HEK293 (cell line): ENCODE measurements around the gene ABHD14A.

Experiments used
- CTCF ChIA-PET: fragments of 350-600 bp; formaldehyde crosslinking; extraction: SDS; loops from one replicate; lab custom pipeline; 2021; ENCODE audit warnings: antibody characterized with exemption; lab: Yijun Ruan, JAX
- POLR2A ChIA-PET: fragments of 300-600 bp; formaldehyde crosslinking; extraction: SDS; loops from one replicate; lab custom pipeline; 2020; ENCODE audit warnings: antibody characterized with exemption, inconsistent platforms; lab: Yijun Ruan, JAX
- H3K27ac ChIP-seq: fragments of 200-500 bp; sonication (Bioruptor generic); 2 replicates; pipeline ENCODE4 v1.5.1; 2014; ENCODE audit warnings: low read depth, low read length, control low read depth, inconsistent platforms; ENCODE audit errors: extremely low read depth
- H3K36me3 ChIP-seq, 2 experiments: fragments of 200-500 bp in 1 of 2; sonication (Bioruptor generic) in 1 of 2; 1 replicate in 1 of 2; 2 replicates in 1 of 2; pipeline ENCODE4 v1.5.1; 2014 to 2017; ENCODE audit warnings: inconsistent platforms in 2 of 2, low read length in 2 of 2; ENCODE audit not compliant: control insufficient read depth in 2 of 2, insufficient read depth in 1 of 2
- H3K4me1 ChIP-seq: fragments of 200-500 bp; sonication (Bioruptor generic); 2 replicates; pipeline ENCODE4 v1.5.1; 2014; ENCODE audit warnings: mild to moderate bottlenecking, low read length, inconsistent platforms; ENCODE audit not compliant: control insufficient read depth, insufficient read depth
- H3K4me3 ChIP-seq: 2 replicates; pipeline ENCODE4 v1.5.1; 2011; ENCODE audit warnings: low read depth, mild to moderate bottlenecking, control low read depth, low read length, moderate library complexity
- H3K9me3 ChIP-seq: fragments of 200-500 bp; sonication (Bioruptor generic); 2 replicates; pipeline ENCODE4 v1.5.1; 2014; ENCODE audit warnings: low read depth, low read length, inconsistent platforms; ENCODE audit not compliant: control insufficient read depth, insufficient read depth
- GLIS2 ChIP-seq: fragments of 450-650 bp; formaldehyde crosslinking; IDR thresholded peaks from 2 replicates; pipeline ENCODE4 v1.5.1; 2016; ENCODE audit warnings: missing biosample characterization, missing genetic modification characterization
- HOXC10 ChIP-seq: sonication (generic); formaldehyde crosslinking; IDR thresholded peaks from 2 replicates; pipeline ENCODE4 v1.8.1; 2023; ENCODE audit warnings: mild to moderate bottlenecking, missing genetic modification reagents
- KLF1 ChIP-seq: fragments of 450-650 bp; formaldehyde crosslinking; IDR thresholded peaks from 2 replicates; pipeline ENCODE4 v1.5.1; 2016; ENCODE audit warnings: missing biosample characterization, missing genetic modification characterization
- KLF16 ChIP-seq: fragments of 450-650 bp; formaldehyde crosslinking; IDR thresholded peaks from 2 replicates; pipeline ENCODE4 v1.5.1; 2017; ENCODE audit warnings: missing biosample characterization, missing genetic modification characterization
- KLF8 ChIP-seq: fragments of 450-650 bp; formaldehyde crosslinking; IDR thresholded peaks from 2 replicates; pipeline ENCODE4 v1.5.1; 2016; ENCODE audit warnings: missing biosample characterization, missing genetic modification characterization
- MYNN ChIP-seq: fragments of 450-650 bp; formaldehyde crosslinking; IDR thresholded peaks from 2 replicates; pipeline ENCODE4 v1.5.1; 2016; ENCODE audit warnings: missing biosample characterization, missing genetic modification characterization, borderline replicate concordance
- PATZ1 ChIP-seq: fragments of 450-650 bp; formaldehyde crosslinking; IDR thresholded peaks from 2 replicates; pipeline ENCODE4 v1.5.1; 2016; ENCODE audit warnings: missing biosample characterization, missing genetic modification characterization
- PRDM1 ChIP-seq: fragments of 450-650 bp; formaldehyde crosslinking; IDR thresholded peaks from 2 replicates; pipeline ENCODE4; 2016; ENCODE audit warnings: missing biosample characterization, missing genetic modification characterization
- SCRT2 ChIP-seq: fragments of 450-650 bp; formaldehyde crosslinking; IDR thresholded peaks from 2 replicates; pipeline ENCODE4 v1.5.1; 2016; ENCODE audit warnings: missing biosample characterization, missing genetic modification characterization
- SP2 ChIP-seq: fragments of 450-650 bp; formaldehyde crosslinking; IDR thresholded peaks from 2 replicates; pipeline ENCODE4 v1.5.1; 2016; ENCODE audit warnings: missing biosample characterization, missing genetic modification characterization
- SP7 ChIP-seq: fragments of 450-650 bp; formaldehyde crosslinking; IDR thresholded peaks from 2 replicates; pipeline ENCODE4 v1.5.1; 2016; ENCODE audit warnings: missing biosample characterization, missing genetic modification characterization
- WT1 ChIP-seq: fragments of 450-650 bp; formaldehyde crosslinking; IDR thresholded peaks from 2 replicates; pipeline ENCODE4 v1.5.1; 2016; ENCODE audit warnings: missing biosample characterization, missing genetic modification characterization
- ZBTB17 ChIP-seq: fragments of 450-650 bp; formaldehyde crosslinking; IDR thresholded peaks from 2 replicates; pipeline ENCODE4 v1.5.1; 2016; ENCODE audit warnings: missing biosample characterization, missing genetic modification characterization
- ZBTB20 ChIP-seq: fragments of 450-650 bp; formaldehyde crosslinking; IDR thresholded peaks from 2 replicates; pipeline ENCODE4 v1.5.1; 2016; ENCODE audit warnings: missing biosample characterization, missing genetic modification characterization
- ZEB2 ChIP-seq: fragments of 450-650 bp; formaldehyde crosslinking; IDR thresholded peaks from 2 replicates; pipeline ENCODE4 v1.5.1; 2016; ENCODE audit warnings: missing biosample characterization, missing genetic modification characterization
- ZNF10 ChIP-seq: fragments of 450-650 bp; formaldehyde crosslinking; IDR thresholded peaks from 2 replicates; pipeline ENCODE4 v1.5.1; 2017; ENCODE audit warnings: missing biosample characterization, missing genetic modification characterization
- ZNF157 ChIP-seq: fragments of 450-650 bp; formaldehyde crosslinking; IDR thresholded peaks from 2 replicates; pipeline ENCODE4 v1.5.1; 2016; ENCODE audit warnings: missing biosample characterization, missing genetic modification characterization
- ZNF211 ChIP-seq: fragments of 450-650 bp; formaldehyde crosslinking; IDR thresholded peaks from 2 replicates; pipeline ENCODE4 v1.5.1; 2016; ENCODE audit warnings: low read depth, missing biosample characterization, missing genetic modification characterization
- ZNF24 ChIP-seq: fragments of 450-650 bp; formaldehyde crosslinking; IDR thresholded peaks from 2 replicates; pipeline ENCODE4 v1.5.1; 2016; ENCODE audit warnings: missing biosample characterization, missing genetic modification characterization
- ZNF248 ChIP-seq: fragments of 450-650 bp; formaldehyde crosslinking; IDR thresholded peaks from 2 replicates; pipeline ENCODE4 v1.5.1; 2017; ENCODE audit warnings: missing biosample characterization, missing genetic modification characterization
- ZNF274 ChIP-seq, 2 experiments: fragments of 200-500 bp in 1 of 2; fragments of 450-650 bp in 1 of 2; sonication (Bioruptor generic) in 1 of 2; formaldehyde crosslinking in 1 of 2; IDR thresholded peaks; 2 replicates each; pipeline versions ENCODE4 v1.5.1 to v1.6.1; 2014 to 2016; ENCODE audit warnings: borderline replicate concordance in 1 of 2, inconsistent platforms in 1 of 2, low read length in 1 of 2, missing biosample characterization in 1 of 2, missing genetic modification characterization in 1 of 2
- ZNF362 ChIP-seq: fragments of 450-650 bp; formaldehyde crosslinking; IDR thresholded peaks from 2 replicates; pipeline ENCODE4 v1.5.1; 2016; ENCODE audit warnings: missing biosample characterization, missing genetic modification characterization
- ZNF37A ChIP-seq: fragments of 450-650 bp; IDR thresholded peaks from 2 replicates; pipeline ENCODE4 v1.5.1; 2018; ENCODE audit warnings: missing biosample characterization, missing genetic modification characterization
- ZNF433 ChIP-seq: fragments of 450-650 bp; formaldehyde crosslinking; IDR thresholded peaks from 2 replicates; pipeline ENCODE4 v1.5.1; 2016; ENCODE audit warnings: missing biosample characterization, missing genetic modification characterization, low read depth
- ZNF501 ChIP-seq: fragments of 450-650 bp; formaldehyde crosslinking; IDR thresholded peaks from 2 replicates; pipeline ENCODE4 v1.5.1; 2016; ENCODE audit warnings: missing biosample characterization, missing genetic modification characterization
- ZNF580 ChIP-seq: fragments of 450-650 bp; formaldehyde crosslinking; IDR thresholded peaks from 2 replicates; pipeline ENCODE4 v1.5.1; 2016; ENCODE audit warnings: missing biosample characterization, missing genetic modification characterization
- ZNF623 ChIP-seq: fragments of 450-650 bp; formaldehyde crosslinking; IDR thresholded peaks from 2 replicates; pipeline ENCODE4 v1.5.1; 2016; ENCODE audit warnings: missing biosample characterization, missing genetic modification characterization
- ZNF660 ChIP-seq: fragments of 450-650 bp; IDR thresholded peaks from 2 replicates; pipeline ENCODE4 v1.5.1; 2018; ENCODE audit warnings: missing biosample characterization, mild to moderate bottlenecking, missing genetic modification characterization
- ZNF777 ChIP-seq: fragments of 450-650 bp; formaldehyde crosslinking; IDR thresholded peaks from 2 replicates; pipeline ENCODE4 v1.5.1; 2017; ENCODE audit warnings: missing biosample characterization, missing genetic modification characterization, borderline replicate concordance
- ZNF791 ChIP-seq: fragments of 450-650 bp; formaldehyde crosslinking; IDR thresholded peaks from 2 replicates; pipeline ENCODE4 v1.5.1; 2016; ENCODE audit warnings: missing biosample characterization, missing genetic modification characterization

Gene ABHD14A

DNA sequence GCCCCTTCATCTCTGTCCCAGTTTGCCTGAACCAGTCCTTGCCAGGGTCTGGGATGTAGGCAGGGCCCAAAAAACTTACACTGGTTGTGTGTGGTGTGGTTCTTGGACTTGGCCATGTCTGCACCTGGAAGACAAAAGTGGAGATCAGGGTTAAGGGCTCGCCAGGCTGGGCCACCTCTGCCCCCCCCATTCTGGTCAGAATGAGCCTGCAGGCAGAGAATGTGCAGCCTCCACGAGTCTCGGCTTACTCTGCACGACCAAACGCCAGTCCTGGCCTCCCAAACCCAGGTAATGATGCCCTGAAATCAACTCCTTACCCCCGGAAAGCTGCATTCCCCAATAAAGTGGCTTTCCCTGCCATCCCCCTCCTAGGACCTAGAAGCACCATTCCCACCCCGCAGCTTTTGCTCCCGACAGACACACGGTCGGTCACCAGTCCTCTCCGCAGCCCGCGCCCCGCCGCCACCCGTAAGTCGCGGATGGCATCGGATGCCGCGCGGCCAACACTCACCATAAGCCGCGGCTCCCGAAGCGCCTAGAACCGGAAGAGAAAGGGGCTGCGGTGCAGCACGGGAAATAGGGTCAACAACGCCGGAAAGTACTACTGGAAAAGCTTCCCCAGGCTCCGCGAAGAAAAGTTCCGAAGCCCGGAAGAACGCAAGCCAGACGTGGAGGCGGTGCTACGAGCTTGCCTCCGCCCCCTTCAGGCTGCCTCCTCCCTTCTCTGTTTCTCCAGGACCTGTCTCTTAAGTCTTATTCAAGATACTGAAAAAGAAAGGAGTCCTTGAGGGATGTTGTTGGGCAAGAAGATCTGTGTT lies 20.7 kb downstream of the ABHD14A start, which contains the start of gene RPL29 (continued):
- peak; percentile 95 for TF ChIP-seq ZNF501 (tag by site-specific recombination)
- no peak for TF ChIP-seq ZNF274 (IDR thresholded peaks at IDR 0.05; ENCODE audit: low read length)
- no peak for TF ChIP-seq ZNF274 (tag by site-specific recombination; IDR thresholded peaks at IDR 0.05; ENCODE audit: borderline replicate concordance)
- peak; percentile 85 for TF ChIP-seq ZNF580 (tag by site-specific recombination)
- peak; percentile 93 for TF ChIP-seq KLF8 (tag by site-specific recombination)
- no peak; the same call in none of the 2 replicates for TF ChIP-seq ZBTB17
- no peak for TF ChIP-seq ZNF37A

DNA sequence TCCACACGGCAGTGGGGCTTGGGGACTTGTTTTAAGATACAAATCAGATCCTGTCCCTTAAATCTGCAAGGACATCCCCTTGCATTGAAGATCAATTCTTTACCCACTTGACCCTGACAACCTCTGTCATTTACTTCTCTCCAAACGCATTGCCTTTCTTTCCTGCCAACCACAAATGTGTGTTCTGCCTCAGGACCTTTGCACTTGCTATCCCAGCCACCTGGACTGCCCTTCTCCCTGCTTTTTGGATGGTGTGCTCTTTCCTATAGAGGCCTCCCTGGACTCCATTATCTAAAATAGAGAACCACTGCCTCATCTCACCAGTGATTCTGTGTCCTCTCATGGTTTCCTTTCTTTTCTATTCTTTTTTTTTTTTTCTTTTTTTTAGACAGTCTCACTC lies 22.3 kb downstream of the ABHD14A start:
- no peak overlapping the region for H3K4me3 ChIP-seq
- ChIA-PET POLR2A (interaction anchor here (1.0 to 1.3 kb wide), 2 partner anchors 15 to 158 kb away, joined by 3 to 4 read pairs; no protein-coding TSS in a partner anchor), CTCF (interaction anchor here (0.7 to 1.3 kb wide), 4 partner anchors 17 to 444 kb away, joined by 3 to 6 read pairs (median 3); partner anchors contain the start of genes PARP3 and RRP9)
- no peaks in the 10 kb centered on the region for H3K4me1 ChIP-seq
- no peaks in the 10 kb centered on the region for H3K9me3 ChIP-seq
- H3K27ac ChIP-seq: no peak overlapping the region
- H3K36me3 ChIP-seq: peaks cover 0 to 34% of the 10 kb centered on the region in 2 experiments; a peak in 2 of 3 replicates
- TF ChIP-seq ZNF248 (tag by site-specific recombination): no peak
- peak; percentile 97 for TF ChIP-seq ZNF623 (tag by site-specific recombination)
- no peak for TF ChIP-seq ZNF362 (tag by site-specific recombination)

- no peaks in the 10 kb centered on the region for H3K9me3 ChIP-seq
- CTCF ChIA-PET: interaction anchor here (0.6 to 1.7 kb wide), 9 partner anchors 16 to 443 kb away, joined by 3 to 7 read pairs (median 3); partner anchors contain the start of genes PARP3 and RRP9
- no peaks in the 10 kb centered on the region for H3K4me1 ChIP-seq
- peaks cover 0 to 25% of the 10 kb centered on the region in 2 experiments; a peak in 2 of 3 replicates for H3K36me3 ChIP-seq
- POLR2A ChIA-PET: interaction anchor here (1.0 to 1.3 kb wide), 4 partner anchors 16 to 157 kb away, joined by 3 to 4 read pairs (median 3); no protein-coding TSS in a partner anchor
- H3K27ac ChIP-seq: no peak overlapping the region
- H3K4me3 ChIP-seq: no peak overlapping the region
- TF ChIP-seq ZNF777 (tag by site-specific recombination) (no peak), ZNF10 (tag by site-specific recombination) (no peak), ZNF211 (no peak), ZNF791 (tag by site-specific recombination) (no peak), KLF1 (tag by site-specific recombination) (no peak), HOXC10 (no peak), ZNF433 (no peak), GLIS2 (tag by site-specific recombination) (no peak), KLF16 (no peak), ZNF660 (tag by site-specific recombination) (no peak), SCRT2 (tag by site-specific recombination) (peak; percentile 90), WT1 (tag by site-specific recombination) (peak; percentile 89), PRDM1 (tag by site-specific recombination) (peak; percentile 95), SP2 (tag by site-specific recombination) (0 out of 2 replicates have a peak, but pooled peaks have one; percentile 23), ZEB2 (tag by site-specific recombination) (no peak), ZNF24 (tag by site-specific recombination) (no peak), SP7 (tag by site-specific recombination) (0 out of 2 replicates have a peak, but pooled peaks have one; percentile 42), ZNF157 (no peak), MYNN (no peak), PATZ1 (no peak), ZBTB20 (tag by site-specific recombination) (no peak)
These were observed 23.2 kb downstream of the ABHD14A start for GRCh38 chr3:51997935-51998596.
